UCSD-AML1 (cell line): ENCODE measurements around the gene GH1.
"Not testable (repeated sequence)": the region's sequence is repeated elsewhere in the genome, so short reads cannot be mapped to it uniquely, and the experiment has no call there.

Experiments used
- DNase-seq: peaks from one replicate; lab custom pipeline; 2025; ENCODE audit not compliant: unreplicated experiment; lab: John Stamatoyannopoulos, UW

The GH1 gene

GRCh38 chr17:63898899-63899798 lies 19.5 kb downstream of the GH1 start:
- not testable (repeated sequence) for DNase-seq

DNA sequence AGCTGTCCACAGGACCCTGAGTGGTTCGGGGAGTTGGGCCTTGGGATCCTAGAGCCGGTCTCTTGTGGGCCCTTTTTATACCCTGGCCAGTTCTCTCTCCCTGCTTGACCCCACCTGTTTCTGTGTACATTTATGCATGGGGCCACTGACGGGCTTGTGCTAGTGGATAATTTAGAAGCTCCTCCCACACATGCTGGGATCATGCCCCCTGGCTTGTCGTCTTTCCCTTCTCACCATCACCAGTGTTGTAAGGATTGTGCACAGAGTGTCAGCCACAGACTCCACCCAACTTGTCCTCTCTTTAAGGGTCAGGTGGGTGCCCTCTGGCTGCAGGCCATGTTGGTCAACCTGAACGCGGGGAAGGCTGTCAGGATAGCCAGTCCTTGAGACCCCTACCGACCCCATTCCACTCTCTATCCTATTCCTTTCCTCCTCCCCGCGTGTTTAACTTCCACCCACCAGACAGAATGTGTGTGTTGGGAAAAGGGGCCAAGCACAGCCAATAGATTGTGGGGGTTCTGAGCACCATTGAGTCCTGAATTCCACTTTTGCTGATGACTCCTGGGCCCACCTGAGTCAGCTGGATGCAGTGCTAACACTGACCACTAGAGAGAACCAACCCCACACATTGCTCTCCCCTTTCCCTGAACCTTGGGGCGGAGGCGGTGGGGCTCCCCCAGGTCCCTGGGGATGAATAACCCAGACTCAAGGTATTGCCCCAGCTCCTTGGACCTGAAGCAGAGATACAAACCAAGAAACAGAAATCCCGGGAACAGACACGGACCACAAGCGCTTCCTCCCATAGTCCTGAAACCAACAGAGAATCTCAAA lies 21.9 kb downstream of the GH1 start, which contains the start of gene CSH1:
TSS of gene CSH1 (minus strand) at position 51 of the 831 bp plus-strand sequence. CDS start 63 bp downstream, outside the sequence.
- not testable (repeated sequence) for DNase-seq

GRCh38 chr17:63894821-63895220 lies 23.8 kb downstream of the GH1 start:
- DNase-seq = not testable (repeated sequence)

GRCh38 chr17:63894021-63894420 lies 24.6 kb downstream of the GH1 start:
- not testable (repeated sequence) for DNase-seq

- DNase-seq = not testable (repeated sequence)
Measured at GRCh38 chr17:63892316-63893037, 26.2 kb downstream of the GH1 start.

DNA sequence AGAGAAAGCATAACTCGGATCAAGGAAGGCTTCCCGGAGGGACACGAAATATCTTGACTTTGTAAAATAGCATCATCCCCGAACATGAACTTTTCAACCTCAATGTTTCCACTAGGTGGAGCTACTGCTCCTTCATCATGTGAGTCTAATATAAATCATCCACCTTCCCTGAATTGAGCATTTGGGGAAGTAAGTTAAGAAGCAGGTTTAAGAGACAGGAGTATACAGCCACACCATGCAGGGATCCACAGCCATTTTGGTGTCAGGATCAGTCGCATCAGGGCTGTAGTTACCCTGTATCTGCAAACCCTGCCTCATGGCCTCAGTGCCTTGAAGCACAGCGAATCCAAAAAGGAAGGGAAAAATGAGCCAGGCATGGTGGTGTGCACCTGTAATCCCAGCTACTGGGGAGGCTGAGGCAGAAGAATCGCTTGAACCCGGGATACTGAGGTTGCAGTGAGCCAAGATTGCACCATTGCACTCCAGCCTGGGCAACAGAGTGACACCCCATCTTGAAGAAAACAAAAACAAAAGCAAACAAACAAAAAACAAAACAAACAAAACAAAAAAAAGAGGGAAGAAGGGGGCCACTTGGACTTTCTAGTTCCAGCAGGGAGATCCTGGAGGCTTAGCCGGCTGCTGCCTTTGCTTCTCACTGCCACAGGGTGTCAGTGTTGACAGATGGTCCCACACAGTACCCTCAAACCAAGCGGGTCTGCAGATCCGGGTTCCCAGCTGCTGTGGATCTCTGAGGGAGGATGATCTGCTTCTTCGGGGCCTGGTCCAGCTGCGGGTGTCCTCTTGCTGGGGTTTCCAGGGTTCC lies 29.4 kb downstream of the GH1 start:
- DNase-seq = not testable (repeated sequence)

GRCh38 chr17:63885119-63885518 lies 33.5 kb downstream of the GH1 start:
- DNase-seq = not testable (repeated sequence)

GRCh38 chr17:63882626-63883126 lies 36.0 kb downstream of the GH1 start:
- DNase-seq = not testable (repeated sequence)

GRCh38 chr17:63881935-63882601 lies 36.6 kb downstream of the GH1 start, which contains the start of gene GH2:
TSS of gene GH2 (minus strand) at chr17:63881944. CDS start at chr17:63881801, 143 bp downstream.
- peak; percentile 25 for DNase-seq

- not testable (repeated sequence) for DNase-seq
Measured at GRCh38 chr17:63881337-63881736, 37.3 kb downstream of the GH1 start.

DNA sequence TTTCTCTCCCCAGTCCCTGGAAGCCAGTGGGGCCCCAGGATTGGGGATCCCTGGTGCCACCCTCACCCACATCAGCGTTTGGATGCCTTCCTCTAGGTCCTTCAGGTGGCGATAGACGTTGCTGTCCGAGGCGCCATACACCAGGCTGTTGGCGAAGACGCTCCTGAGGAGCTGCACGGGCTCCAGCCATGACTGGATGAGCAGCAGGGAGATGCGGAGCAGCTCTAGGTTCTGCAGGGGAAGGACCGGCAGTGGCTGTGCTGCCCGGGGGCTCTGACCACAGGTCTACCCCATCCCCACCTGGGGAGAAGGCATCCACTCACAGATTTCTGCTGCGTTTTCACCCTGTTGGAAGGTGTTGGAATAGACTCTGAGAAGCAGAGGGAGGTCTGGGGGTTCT lies 37.9 kb downstream of the GH1 start:
- DNase-seq = no peak

GRCh38 chr17:63878413-63878812 lies 40.2 kb downstream of the GH1 start:
- not testable (repeated sequence) for DNase-seq

- not testable (repeated sequence) for DNase-seq
Measured at GRCh38 chr17:63874693-63875092, 43.9 kb downstream of the GH1 start.

GRCh38 chr17:63874061-63874626 lies 44.5 kb downstream of the GH1 start:
- not testable (repeated sequence) for DNase-seq

DNA sequence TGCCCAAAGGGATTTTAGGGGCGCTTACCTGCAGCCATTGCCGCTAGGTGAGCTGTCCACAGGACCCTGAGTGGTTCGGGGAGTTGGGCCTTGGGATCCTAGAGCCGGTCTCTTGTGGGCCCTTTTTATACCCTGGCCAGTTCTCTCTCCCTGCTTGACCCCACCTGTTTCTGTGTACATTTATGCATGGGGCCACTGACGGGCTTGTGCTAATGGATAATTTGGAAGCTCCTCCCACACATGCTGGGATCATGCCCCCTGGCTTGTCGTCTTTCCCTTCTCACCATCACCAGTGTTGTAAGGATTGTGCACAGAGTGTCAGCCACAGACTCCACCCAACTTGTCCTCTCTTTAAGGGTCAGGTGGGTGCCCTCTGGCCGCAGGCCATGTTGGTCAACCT lies 45.1 kb downstream of the GH1 start, which contains the start of gene CSH2:
TSS of gene CSH2 (minus strand) at position 101 of the 400 bp plus-strand sequence. CDS start at position 38, 63 bp downstream.
- DNase-seq = not testable (repeated sequence)

GRCh38 chr17:63871646-63872365 lies 46.8 kb downstream of the GH1 start:
- not testable (repeated sequence) for DNase-seq

- DNase-seq = not testable (repeated sequence)
Measured at GRCh38 chr17:63870292-63870665, 48.4 kb downstream of the GH1 start.
